Stimulated activated CD8-positive, alpha-beta memory T cell treated with anti-CD3 and anti-CD28 coated beads, Interleukin-12 subunit alpha, Interleukin-12 subunit beta, amount 100 ng/mL, for 24 hours (primary cell): ENCODE measurements around the gene ECI2.
A peak's percentile ranks its signal among the peaks of the same experiment; 100 is the strongest.

Source experiments
- DNase-seq: peaks from one replicate; pipeline ENCODE4 v3.0.0-alpha.2; 2020; ENCODE audit errors: extremely low read depth

Gene ECI2

GRCh38 chr6:4134841-4135664 lies at the start of gene ECI2:
TSS of gene ECI2 (minus strand) at chr6:4135575. CDS start at chr6:4135560, 15 bp downstream.
- no peak for DNase-seq

GRCh38 chr6:4180652-4181255 lies 45.4 kb upstream of the ECI2 start:
- no peak for DNase-seq

- no peak for DNase-seq
These were observed 44.7 kb upstream of the ECI2 start for GRCh38 chr6:4179960-4180651.

GRCh38 chr6:4178737-4179333 lies 43.5 kb upstream of the ECI2 start:
- no peak for DNase-seq

GRCh38 chr6:4176907-4177306 lies 41.5 kb upstream of the ECI2 start:
- DNase-seq = no peak

- DNase-seq = no peak
These were observed 38.7 kb upstream of the ECI2 start for GRCh38 chr6:4174042-4174441.

GRCh38 chr6:4172368-4172767 lies 37.0 kb upstream of the ECI2 start:
- DNase-seq = no peak

GRCh38 chr6:4170297-4170696 lies 34.9 kb upstream of the ECI2 start:
- DNase-seq = no peak

- no peak for DNase-seq
These were observed 33.8 kb upstream of the ECI2 start for GRCh38 chr6:4169028-4169789.

- DNase-seq = no peak
These were observed 32.5 kb upstream of the ECI2 start for GRCh38 chr6:4167833-4168232.

- no peak for DNase-seq
These were observed 31.7 kb upstream of the ECI2 start for GRCh38 chr6:4167123-4167522.

GRCh38 chr6:4164456-4164855 lies 29.1 kb upstream of the ECI2 start:
- no peak for DNase-seq

- no peak for DNase-seq
These were observed 28.7 kb upstream of the ECI2 start for GRCh38 chr6:4164117-4164442.

- DNase-seq = no peak
These were observed 28.2 kb upstream of the ECI2 start for GRCh38 chr6:4163408-4164116.

- DNase-seq = no peak
These were observed 27.0 kb upstream of the ECI2 start for GRCh38 chr6:4162370-4162769.

GRCh38 chr6:4159491-4159890 lies 24.1 kb upstream of the ECI2 start:
- DNase-seq = no peak

- DNase-seq = no peak
These were observed 22.1 kb upstream of the ECI2 start for GRCh38 chr6:4157506-4157905.

- peak; percentile 47 for DNase-seq
These were observed 20.6 kb upstream of the ECI2 start for GRCh38 chr6:4155848-4156466.

- no peak for DNase-seq
These were observed 18.2 kb upstream of the ECI2 start for GRCh38 chr6:4153514-4153985.

GRCh38 chr6:4145083-4145482 lies 9.7 kb upstream of the ECI2 start:
- DNase-seq = no peak

- DNase-seq = no peak
These were observed 3.9 kb upstream of the ECI2 start for GRCh38 chr6:4139272-4139671.
